HEK293 (cell line): ENCODE measurements around the gene PDK1.

Experiments
- CTCF ChIP-seq: fragments of 450-650 bp; formaldehyde crosslinking; IDR thresholded peaks from 2 replicates; pipeline ENCODE4 v1.5.1; 2016; ENCODE audit warnings: missing biosample characterization, missing genetic modification characterization
- SETDB1 ChIP-seq: IDR thresholded peaks from one replicate; pipeline ENCODE4 v1.6.1; 2017; ENCODE audit warnings: mild to moderate bottlenecking, low read length, moderate library complexity, mixed read lengths; ENCODE audit not compliant: insufficient read length
- ZNF530 ChIP-seq: fragments of 450-650 bp; formaldehyde crosslinking; IDR thresholded peaks from 2 replicates; pipeline ENCODE4 v1.5.1; 2016; ENCODE audit warnings: low read depth, missing biosample characterization, missing genetic modification characterization

GRCh38 chr2:172507199-172507598 lies 48.7 kb upstream of the PDK1 start:
- TF ChIP-seq CTCF (tag by site-specific recombination) (no peak), ZNF530 (no peak), SETDB1 (no peak)
